Iris pigment epithelial cell (primary cell): Measurements from ENCODE around the gene ARL5C.
"Not testable (repeated sequence)": the region's sequence is repeated elsewhere in the genome, so short reads cannot be mapped to it uniquely, and the experiment has no call there.

Source experiments
- DNase-seq: peaks from one replicate; pipeline ENCODE4 v3.0.0-alpha.2; 2011; ENCODE audit warnings: low read depth

The ARL5C gene

DNA sequence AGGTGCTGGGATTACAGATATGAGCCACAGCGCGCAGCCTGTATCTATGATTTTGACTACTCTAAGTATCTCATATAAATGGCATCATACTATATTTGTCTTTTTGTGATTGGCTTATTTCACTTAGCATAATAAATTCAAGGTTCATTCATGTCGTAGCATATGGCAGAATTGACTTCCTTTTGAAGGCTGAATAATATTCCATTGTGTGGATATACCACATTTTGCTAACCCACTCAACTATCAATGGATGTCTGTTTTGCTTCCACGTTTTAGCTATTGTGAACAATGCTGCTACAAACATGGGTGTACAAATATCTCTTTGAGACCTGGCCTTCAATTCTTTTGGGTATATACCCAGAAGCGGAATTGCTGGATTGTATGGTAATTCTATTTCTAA, 24.7 kb downstream of the ARL5C start:
- DNase-seq, result no peak

GRCh38 chr17:39139561-39139960, 26.4 kb downstream of the ARL5C start:
- DNase-seq, result no peak

- DNase-seq, result peak; percentile 84
These were observed 26.8 kb downstream of the ARL5C start for GRCh38 chr17:39139161-39139511.

GRCh38 chr17:39138431-39139160, 27.4 kb downstream of the ARL5C start:
- DNase-seq, result no peak

DNA sequence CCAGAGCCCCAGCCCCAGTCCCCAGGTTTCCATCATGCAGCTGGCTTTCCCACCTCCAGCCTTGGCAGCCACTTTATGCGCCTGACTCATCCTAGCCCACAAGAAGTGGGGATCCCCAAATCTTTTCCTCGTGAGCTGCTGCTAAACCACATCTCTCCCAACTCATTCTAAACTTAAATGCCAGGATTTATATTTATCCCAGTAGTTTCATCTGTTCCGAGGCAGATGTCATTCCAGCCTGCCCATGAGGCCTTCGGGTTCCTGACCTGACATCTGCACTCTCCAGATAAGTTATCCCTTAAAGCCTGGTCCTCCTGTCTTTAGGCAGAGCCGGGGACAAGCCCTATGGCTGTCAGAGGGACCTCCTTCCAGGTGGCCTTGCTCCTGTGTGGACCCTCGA, 31.1 kb downstream of the ARL5C start:
- peak; percentile 45 for DNase-seq

DNA sequence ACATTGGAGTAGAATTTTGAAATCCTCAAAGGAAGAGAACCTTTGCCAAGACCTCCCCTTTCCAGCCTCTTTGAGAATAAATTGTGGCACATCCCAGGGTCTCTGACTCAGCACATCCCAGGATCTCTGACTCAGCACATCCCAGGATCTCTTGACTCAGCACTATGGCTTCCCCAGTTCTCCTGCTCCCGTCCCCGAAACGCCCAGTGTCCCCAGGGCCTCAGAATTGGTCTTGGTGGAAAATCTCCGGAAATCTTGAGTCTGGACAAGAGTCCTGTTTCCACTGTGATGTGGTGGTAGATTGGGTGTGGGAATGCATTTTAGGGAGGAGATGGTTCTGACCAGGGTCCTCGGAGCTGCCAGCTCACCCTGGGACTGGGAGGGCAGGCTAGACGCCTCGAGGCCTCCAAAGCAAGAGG, 33.8 kb downstream of the ARL5C start:
- DNase-seq, result peak; percentile 51

- DNase-seq, result no peak
These were observed 34.3 kb downstream of the ARL5C start for GRCh38 chr17:39131616-39132015.

- DNase-seq, result no peak
These were observed 35.8 kb downstream of the ARL5C start for GRCh38 chr17:39130205-39130604.

DNA sequence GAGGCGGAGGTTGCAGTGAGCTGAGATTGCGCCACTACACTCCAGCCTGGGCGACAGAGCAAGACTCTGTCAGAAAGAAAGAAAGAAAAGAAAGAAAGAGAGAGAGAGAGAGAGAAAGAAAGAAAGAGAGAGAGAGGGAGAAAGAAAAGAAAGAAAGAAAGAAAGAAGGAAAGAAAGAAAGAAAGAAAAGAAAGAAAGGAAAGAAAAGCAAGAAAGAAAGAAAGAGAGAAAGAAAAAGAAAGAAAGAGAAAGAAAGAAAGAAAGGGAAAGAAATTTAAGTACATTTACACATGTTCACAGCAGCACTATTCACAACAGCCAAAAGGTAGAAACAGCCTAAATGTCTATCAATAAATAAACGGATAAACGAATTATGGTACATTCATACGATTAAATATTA, 36.4 kb downstream of the ARL5C start:
- DNase-seq, result not testable (repeated sequence)

GRCh38 chr17:39126436-39126835, 39.5 kb downstream of the ARL5C start:
- DNase-seq, result no peak

DNA sequence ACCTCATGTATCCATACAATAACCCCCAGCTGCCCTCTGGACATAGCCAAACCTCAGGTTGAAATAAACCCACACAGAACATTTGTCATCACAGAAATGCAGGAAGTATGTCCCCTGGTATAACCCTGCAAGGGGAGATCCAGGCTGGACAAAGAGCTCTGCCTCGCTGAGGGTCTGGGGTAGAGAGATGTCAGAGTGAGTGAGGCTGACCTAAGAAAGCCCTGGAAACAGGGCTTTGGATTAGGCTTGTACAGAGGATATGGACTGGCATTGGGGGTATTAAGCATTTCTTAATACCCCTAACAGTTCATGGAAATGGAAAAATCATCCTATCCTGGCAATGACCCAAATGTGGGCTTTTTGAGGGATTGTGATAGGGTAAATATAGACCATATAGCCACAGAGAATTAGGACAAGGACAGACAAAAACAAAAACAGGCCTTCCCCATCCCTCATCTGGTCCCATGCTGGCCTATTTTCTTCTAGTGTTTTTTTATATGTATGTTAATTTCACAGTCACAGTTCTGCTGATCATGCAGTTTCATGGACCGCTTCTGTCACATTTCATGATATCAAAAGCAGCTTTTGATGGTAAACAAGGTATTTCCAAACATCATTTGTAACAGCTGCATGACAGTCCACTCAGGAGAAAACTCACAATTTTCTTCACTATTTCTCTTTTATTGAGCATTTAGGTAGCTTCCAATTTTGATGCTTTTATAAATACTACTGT, 40.7 kb downstream of the ARL5C start:
- no peak for DNase-seq

GRCh38 chr17:39123627-39124026, 42.3 kb downstream of the ARL5C start:
- no peak for DNase-seq

- no peak for DNase-seq
These were observed 43.0 kb downstream of the ARL5C start for GRCh38 chr17:39122991-39123390.

DNA sequence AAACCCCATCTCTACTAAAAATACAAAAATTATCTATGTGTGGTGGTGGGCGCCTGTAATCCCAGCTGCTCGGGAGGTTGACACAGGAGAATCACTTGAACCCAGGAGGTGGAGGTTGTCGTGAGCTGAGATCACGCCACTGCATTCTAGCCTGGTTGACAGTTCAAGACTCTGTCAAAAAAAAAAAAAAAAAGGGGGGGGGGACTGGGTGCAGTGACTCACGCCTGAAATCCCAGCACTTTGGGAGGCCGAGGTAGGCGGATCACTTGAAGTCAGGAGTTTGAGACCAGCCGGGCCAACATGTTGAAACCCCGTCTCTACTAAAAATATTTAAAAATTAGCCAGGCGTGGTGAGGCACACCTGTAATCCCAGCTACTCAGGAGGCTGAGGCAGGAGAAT, 44.0 kb downstream of the ARL5C start:
- not testable (repeated sequence) for DNase-seq

GRCh38 chr17:39118674-39119419, 47.1 kb downstream of the ARL5C start:
- DNase-seq, result no peak

GRCh38 chr17:39116224-39116623, 49.7 kb downstream of the ARL5C start:
- no peak for DNase-seq

DNA sequence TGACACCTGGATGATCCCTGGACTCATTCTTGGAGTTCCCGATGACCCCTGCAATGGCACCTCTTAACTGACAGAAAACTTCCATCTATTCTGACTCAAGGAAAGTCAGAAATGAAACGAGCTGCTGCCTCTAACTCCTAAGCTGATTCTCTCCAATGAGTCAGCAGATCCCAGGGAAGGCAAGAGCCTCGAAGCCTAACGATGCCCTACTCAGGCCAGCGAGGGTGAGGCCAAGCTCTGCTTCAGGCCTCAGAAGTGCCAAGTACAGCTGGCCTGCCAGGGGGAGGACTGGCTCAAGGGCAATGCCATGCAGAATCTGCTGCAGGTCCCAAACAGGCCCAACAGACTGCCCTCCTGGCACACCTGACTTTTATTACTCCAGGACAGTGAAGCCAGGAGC, 50.8 kb downstream of the ARL5C start:
- peak; percentile 45 for DNase-seq

GRCh38 chr17:39114723-39115122, 51.2 kb downstream of the ARL5C start:
- peak; percentile 7 for DNase-seq

- no peak for DNase-seq
These were observed 52.1 kb downstream of the ARL5C start for GRCh38 chr17:39113871-39114270.

DNA sequence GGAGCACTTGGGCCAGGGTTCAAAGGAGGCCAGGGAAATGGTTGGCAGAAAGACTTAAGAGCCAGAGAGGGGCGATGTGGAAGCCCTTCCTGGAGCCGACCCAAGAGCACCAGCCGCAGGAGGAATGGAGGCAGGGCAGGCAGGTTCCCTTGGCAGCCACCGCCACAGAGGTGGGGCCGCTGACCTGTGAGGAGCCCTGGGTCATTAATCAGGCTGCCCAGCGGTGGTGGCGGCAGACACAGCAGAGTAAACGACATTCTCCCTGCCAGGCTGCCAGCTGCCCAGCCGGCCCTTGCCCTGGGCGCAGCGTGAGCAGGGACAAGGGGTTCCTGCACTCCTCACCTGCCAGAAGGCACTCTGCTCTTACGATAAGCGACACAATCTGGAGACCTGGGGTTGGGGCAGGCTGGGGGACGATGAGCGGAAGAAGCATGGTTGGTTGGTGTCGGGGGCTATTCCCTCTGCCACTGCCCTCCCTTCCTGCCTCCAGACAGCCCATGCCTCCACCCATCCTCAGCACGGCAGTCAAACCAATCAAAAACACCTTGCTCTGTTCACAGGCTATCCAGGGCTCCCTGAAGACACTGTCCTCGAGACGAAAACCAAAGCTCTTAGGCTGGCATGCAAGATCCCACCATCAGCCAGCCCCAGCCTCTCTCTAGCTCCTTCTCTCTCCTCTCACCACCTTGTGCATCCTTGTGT, 55.4 kb downstream of the ARL5C start:
- no peak for DNase-seq

GRCh38 chr17:39108461-39109375, 57.2 kb downstream of the ARL5C start:
- no peak for DNase-seq
